ENCODE data around the gene PPM1D. TPM values are rescaled to one million over a fixed set of nuclear protein-coding genes. Genes with fewer than 3 reads are reported as not detected.
"Not testable (repeated sequence)": the region's sequence is repeated elsewhere in the genome, so short reads cannot be mapped to it uniquely, and the experiment has no call there.

PPM1D gene
- total RNA-seq, 1 experiment from 2014 or later = 10.7 TPM

DNA sequence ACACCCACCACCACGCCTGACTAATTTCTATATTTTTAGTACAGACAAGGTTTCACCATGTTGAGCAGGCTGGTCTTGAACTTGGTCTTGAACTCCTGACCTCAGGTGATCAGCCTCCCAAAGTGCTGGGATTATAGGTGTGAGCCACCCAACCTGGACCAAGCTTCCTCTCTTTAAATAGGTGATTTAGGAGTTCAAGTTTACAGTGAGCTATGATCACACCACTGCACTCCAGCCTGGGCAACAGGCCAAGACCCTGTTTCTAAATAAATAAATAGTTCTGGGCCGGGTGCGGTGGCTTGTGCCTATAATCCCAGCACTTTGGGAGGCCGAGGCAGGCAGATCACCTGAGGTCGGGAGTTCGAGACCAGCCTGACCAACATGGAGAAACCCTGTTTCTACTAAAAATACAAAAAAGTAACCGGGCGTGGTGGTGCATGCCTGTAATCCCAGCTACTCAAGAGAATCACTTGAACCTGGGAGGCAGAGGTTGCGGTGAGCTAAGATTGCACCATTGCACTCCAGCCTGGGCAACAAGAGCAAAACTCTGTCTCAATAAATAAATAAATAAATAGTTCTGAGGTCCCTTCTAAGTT, 6.5 kb upstream of the PPM1D start:
- DNase-seq (ENCODE audit: low spot score) = peak; percentile 24

DNA sequence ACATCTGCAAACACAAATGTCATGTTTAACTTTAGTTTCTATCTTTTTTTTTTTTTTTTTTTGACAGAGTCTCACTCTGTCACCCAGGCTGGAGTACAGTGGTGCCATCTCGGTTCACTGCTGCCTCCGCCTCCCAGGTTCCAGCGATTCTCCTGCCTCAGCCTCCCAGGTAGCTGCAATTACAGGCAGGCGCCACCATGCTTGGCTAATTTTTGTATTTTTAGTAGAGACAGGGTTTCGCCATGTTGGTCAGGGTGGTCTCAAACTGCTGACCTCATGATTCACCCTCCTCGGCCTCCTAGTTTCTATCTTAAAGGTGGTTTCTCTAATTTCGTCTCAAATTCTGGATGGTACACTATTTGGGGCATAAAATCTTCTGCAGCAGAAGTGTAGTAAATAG, 5.8 kb upstream of the PPM1D start:
- not testable (repeated sequence) for DNase-seq (ENCODE audit: low spot score)

DNA sequence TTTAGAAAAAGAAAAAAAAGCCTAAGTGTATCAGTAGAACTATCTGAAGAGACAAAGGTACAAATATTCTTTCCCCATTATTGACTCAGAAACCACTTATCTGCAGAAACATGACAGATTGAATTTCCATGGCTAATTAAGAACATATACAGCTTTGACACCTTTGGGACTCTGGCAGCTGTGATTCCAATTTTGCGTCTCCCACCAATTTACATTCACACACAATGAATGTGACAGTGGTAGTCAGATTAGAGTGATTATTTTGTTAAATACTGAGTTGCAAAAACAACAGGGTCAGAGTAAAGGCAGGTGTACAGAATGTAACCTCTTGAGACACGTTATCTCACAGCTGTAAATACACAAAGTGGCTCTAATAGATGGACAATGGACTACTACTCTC, 5.3 kb upstream of the PPM1D start:
- no peak for DNase-seq (ENCODE audit: low spot score)

DNA sequence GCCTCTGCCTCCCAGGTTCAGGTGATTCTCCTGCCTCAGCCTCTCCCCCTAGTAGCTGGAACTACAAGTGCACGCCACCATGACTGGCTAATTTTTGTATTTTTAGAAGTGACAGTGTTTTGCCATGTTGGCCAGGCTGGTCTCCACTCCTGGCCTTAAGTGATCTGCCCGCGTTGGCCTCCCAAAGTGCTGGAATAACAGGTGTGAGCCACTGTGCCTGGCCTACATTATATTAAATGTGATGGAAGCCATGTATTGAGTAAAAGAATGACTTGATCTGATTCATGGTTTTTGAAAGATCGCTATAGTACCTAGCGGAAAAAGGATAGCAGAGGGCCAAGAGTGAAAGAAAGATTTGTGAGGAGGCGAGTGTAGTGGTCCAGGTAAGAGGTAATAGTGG, 2.7 kb upstream of the PPM1D start:
- no peak for DNase-seq (ENCODE audit: low spot score)

DNA sequence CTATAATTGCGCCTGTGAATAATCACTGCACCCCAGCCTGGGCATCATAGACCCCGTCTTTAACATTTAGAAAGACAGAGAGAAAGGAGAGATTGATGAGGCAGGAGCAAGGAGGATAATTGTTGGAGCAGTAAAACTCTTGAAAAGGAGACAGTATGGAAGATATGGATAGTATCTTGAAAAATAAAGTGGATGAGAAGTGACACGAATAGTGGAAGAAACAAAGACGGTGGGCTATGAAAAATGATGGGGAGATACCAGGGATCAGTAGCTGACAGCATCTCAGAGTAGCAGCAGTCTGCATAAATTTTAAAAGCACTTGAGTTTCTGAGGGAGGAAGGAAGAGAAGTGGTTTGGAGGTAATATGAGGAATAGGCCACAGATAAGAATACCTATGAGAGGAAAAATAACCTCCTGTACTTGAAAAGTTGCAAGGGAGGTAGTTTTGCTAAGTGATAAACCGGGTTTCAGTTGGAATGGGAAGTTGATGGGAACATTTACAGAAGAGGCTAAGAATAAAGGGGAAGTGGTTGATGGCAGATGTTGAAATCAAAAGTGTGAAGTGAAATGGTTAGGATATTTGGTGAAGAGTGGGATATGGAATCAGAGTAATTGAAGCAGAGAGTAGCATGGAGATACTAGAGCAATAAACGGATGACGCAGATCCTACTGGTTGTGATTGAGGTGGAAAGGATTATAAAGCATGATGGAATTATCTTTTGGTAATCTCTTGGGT, 1.8 kb upstream of the PPM1D start:
- DNase-seq (ENCODE audit: low spot score) = no peak

DNA sequence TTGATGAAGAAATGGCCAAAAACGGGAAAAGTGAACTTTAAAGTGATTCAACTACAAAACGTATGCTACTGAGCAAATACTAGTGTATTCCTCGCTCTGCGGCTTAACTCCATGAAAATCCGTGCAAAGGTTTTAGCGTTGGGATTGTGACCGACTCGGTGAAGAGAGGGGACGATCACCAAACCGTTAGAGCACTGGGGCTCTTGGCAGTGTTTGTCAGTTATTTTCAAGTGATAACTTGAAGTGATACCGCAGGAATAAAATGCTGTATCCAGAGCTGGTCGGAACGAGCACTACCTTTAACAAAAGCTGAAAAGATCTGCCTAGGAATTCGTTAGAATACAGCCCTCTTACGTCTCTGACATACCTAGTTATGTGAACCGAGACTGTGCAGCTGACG, 773 bp upstream of the PPM1D start:
- DNase-seq (ENCODE audit: low spot score) = no peak

DNA sequence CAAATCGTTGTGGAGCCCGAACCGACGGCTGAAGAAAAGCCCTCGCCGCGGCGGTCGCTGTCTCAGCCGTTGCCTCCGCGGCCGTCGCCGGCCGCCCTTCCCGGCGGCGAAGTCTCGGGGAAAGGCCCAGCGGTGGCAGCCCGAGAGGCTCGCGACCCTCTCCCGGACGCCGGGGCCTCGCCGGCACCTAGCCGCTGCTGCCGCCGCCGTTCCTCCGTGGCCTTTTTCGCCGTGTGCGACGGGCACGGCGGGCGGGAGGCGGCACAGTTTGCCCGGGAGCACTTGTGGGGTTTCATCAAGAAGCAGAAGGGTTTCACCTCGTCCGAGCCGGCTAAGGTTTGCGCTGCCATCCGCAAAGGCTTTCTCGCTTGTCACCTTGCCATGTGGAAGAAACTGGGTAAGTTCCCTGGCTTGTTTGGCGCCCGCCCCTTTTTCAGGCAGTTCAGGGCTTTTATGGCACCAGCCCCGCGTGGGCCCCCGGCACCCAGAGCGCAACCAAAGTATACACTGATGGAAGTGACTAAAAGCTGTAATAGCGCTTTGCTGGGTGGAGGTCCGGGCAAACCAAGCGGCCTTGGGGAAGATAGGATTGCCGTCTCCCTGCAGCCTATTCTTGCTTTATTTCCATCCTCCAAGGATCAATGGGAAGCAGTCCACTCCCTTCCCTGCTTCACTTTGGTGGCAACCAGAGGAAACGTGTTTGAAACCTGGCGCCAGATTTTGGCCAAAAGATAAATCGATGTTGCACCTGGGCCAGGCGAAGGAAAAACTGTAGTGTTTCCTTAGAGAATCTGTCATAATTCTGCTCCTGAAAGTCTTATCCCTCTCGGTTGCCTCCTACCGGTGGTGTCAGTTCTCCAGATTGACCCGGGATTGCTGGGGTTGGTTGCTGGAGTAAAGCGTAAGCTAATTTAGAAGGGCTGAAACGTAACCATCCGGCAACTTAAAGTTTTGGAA, 775 bp downstream of the PPM1D start:
- peak; percentile 83 for DNase-seq (ENCODE audit: low spot score)

DNA sequence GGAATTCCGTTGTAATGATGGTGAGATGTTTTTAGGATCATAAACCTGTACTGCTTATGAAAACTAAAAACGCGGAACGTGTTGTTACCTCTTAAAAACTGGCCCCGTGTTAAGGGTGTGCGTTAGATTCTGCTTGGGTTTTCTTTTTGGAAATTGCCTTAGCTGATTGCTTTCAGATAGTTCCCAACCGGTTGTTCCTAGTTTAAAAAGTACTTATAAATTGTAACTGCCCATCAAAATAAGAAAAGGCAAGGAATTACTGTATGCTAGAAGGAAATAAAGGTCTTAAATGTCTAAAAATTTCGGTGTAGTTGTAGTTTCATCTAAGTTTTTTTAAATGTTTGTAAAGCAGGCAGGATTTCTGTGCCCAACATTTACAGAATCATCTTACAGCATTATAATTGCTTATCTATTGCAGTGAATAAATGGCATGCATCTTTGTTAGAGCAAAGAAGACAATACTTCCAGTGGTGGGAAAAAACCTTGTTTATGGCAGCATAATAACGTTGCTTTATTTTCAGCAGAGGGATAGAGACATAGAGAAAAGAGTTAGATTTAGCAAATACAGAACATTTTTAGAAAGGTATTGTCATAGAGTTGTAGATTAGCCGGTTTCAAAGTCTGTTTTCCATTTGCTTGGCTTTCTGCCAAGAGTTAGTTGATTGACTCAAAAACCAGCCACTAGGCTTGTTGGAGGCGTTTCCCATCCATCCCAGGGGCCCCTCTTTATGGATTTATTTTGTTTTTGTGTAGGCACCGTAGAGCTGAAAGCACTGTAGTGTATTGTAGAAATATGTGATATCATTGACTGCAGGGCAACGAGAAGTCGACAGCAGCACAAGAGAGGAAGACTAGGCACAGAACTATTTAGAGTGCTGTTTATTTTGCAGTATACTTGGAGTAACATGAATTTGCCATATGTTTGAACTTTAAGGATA, 1.7 kb downstream of the PPM1D start:
- peak; percentile 58 for DNase-seq (ENCODE audit: low spot score)

DNA sequence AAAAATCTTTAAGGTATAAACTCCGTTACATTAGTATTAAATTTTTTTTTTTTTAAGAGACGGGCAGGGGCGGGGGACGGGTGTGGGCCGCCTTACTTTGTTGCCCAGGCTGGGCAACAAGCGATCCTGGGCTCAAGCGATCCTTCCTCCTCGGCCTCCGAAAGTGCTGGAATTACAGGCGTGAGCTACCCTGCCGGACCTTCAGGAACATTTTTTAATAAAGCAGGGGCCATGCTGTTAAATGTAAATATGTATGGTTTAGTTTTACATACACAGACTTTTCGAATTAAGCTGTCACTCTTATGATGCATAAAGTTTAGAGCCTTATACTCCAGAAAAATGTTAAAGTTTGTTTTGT, 2.4 kb downstream of the PPM1D start:
- DNase-seq (ENCODE audit: low spot score) = no peak

DNA sequence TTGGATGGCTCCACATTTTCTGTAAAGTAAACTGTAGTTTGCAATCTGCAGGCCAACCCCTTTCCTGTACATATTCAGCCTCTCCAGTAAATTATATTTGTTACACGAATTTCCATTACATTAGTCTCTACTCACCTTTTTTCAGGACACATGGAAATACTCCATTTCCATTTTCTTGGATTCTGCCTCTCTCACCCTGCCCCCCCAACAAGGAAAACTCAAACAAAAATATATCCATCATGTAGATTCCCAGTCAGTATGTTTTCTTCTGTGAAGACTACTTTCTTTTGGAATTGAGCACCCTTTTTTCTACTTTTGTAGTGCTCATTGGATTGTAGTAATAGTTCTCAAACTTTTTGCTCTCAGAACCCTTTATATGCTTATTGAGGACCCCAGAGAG, 2.9 kb downstream of the PPM1D start:
- DNase-seq (ENCODE audit: low spot score) = no peak

DNA sequence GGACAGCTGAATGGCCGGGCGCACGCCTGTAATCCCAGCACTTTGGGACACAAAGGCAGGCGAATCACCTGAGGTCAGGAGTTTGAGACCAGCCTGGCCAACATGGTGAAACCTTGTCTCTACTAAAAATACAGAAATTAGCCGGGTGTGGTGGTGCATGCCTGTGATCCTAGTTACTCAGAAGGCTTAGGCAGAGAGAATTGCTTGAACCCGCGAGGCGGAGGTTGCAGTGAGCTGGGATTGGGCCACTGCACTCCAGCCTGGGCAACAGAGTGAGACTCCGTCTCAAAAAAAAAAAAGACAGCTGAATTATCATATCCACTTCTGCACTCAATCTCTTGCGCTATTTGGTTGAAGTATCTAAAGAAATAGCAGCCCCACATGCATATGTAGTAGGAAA, 3.5 kb downstream of the PPM1D start:
- DNase-seq (ENCODE audit: low spot score) = not testable (repeated sequence)

DNA sequence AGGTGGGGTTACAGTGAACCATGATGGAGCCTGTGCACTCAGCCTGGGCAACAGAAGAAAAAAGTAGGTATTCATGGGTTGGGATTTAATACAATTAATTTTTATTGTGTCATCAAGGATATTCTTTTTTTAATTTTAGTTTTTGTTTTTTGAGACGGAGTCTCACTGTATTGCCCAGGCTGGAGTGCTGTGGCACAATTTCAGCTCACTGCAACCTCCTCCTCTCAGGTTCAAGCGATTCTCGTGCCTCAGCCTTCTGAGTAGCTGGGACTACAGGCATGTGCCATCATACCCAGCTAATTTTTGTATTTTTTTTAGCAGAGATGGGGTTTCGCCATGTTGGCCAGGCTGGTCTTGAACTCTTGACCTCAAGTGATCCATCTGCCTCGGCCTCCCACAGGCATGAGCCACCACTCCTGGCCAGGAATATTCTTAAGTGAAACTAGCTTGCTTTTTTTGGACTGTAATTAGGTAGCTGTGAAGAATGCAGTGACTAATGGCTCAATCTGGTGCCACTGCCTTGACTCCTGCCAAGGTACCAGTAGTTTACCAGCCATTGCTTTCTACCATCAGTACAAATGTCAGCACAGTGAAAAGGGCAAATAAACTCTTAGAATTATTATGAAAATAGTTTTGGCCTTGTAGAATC, 4.8 kb downstream of the PPM1D start:
- DNase-seq (ENCODE audit: low spot score) = peak; percentile 66

DNA sequence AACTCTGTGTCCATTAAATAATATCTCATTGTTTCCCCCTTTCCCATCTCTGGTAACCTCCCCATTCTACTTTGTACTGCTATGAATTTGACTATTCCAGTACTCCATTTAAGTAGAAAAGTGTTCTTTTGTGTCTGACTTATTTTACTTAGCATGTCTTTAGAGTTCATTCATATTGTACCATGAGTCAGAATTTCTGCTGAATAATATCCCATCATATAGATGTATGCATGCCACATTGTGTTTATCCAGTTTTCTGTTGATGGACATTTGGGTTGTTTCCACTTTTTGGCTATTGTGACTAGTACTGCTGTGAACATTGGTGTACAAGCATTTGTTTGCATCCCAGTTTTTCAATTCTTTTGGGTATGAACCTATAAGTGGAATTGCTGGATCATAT, 6.0 kb downstream of the PPM1D start:
- no peak for DNase-seq (ENCODE audit: low spot score)

DNA sequence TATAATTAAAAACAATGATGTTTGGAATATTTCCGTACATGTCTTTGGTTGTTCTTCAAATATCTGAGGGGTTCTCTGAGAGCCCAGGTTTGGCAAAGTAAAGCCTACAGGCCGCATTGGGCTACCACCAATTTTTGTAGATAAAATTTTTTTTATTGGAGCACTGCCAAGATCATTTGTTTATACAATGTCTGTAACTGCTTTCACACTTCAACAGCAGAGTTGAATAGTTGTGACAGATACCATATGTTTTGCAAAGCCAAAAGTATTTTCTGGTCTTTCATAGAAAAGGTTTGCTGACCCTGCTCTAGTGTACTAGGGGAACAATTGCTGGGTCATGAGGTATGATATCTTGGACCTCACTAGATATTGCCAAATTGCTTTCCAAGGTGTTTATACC, 10.5 kb downstream of the PPM1D start:
- DNase-seq (ENCODE audit: low spot score) = no peak

DNA sequence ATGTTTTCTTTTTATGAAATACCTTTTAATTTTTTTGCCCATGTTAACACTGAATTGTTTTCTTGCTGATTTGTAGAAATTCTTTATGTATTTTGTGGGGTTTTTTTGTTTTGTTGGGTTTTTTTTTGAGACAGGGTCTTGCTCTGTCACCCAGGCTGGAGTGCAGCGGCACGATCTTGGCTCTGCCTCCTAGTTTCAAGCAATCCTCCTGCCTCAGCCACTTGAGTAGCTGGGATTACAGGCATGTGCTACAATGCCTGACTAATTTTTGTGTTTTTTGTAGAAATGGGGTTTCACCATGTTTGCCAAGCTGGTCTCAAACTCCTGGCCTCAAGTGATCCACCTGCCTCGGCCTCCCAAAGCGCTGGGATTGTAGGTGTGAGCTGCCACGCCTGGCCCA, 11.3 kb downstream of the PPM1D start:
- not testable (repeated sequence) for DNase-seq (ENCODE audit: low spot score)

DNA sequence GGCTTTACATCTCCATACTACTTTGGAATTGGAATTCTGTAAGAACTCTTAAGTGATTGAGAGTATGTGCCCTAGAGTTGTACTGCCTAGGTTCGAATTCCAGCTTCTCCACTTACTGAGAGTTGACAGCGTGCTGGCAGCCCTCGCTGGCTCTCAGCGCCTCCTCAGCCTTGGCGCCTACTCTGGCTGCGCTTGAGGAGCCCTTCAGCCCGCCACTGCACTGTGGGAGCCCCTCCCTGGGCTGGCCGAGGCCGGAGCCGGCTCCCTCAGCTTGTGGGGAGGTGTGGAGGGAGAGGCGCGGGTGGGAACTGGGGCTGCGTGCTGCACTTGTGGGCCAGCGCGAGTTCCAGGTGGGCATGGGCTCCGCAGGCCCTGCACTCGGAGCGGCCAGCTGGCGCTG, 13.3 kb downstream of the PPM1D start:
- no peak for DNase-seq (ENCODE audit: low spot score)

DNA sequence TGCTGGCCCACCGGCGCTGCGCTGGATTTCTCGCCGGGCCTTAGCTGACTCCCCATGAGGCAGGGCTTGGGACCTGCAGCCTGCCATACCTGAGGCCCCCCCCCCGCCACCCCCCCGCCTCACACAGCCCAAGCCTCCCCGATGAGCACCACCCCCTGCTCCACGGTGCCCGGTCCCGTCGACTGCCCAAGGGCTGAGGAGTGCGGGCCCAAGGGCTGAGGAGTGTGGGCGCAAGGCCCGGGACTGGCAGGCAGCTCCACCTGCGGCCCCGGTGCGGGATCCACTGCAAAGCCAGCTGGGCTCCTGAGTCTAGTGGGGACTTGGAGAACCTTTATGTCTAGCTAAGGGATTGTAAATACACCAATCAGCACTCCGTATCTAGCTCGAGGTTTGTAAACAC, 13.8 kb downstream of the PPM1D start:
- DNase-seq (ENCODE audit: low spot score) = not testable (repeated sequence)

DNA sequence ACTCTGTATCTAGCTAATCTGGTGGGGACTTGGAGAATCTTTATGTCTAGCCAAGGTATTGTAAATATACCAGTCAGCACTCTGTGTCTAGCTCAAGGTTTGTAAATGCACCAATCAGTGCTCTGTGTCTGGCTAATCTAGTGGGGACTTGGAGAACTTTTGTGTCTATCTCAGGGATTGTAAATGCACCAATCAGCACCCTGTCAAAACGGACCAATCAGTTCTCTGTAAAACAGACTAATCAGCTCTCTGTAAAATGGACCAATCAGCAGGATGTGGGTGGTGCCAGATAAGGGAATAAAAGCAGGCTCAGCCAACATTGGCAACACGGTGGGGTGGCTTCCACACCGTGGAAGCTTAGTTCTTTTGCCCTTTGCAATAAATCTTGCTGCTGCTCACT, 14.3 kb downstream of the PPM1D start:
- not testable (repeated sequence) for DNase-seq (ENCODE audit: low spot score)

DNA sequence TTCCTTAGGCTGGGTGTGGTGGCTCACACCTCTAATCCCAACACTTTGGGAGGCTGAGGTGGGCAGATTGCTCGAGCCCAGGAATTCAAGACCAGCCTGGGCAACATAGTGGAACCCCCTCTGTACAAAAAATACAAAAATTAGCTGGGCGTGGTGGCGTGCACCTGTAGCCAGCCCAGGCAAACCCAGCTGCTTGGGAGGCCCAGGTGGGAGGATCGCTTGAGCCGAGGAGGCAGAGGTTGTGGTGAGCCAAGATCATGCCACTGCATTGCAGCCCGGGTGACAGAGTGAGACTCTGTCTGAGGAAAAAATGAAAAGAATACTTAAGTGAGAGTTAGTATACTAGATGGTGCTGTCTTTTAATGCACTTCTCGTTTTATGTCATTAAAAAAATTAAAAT, 15.1 kb downstream of the PPM1D start:
- no peak for DNase-seq (ENCODE audit: low spot score)

DNA sequence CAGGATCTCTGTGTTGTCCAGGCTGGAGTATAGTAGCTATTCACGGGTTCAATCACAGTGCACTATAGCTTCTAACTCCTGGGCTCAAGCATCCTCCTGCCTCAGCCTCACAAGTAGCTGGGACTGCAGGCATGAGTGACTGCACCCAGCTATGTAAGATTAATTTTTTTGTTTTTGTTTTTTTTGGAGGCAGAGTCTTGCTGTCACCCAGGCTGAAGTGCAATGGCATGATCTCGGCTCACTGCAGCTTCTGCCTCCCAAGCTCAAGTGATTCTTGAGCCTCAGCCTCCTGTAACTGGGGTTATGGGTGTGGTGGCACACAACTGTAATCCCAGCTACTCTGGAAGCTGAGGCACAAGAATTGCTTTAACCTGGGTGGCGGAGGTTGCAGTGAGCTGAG, 15.8 kb downstream of the PPM1D start:
- no peak for DNase-seq (ENCODE audit: low spot score)

DNA sequence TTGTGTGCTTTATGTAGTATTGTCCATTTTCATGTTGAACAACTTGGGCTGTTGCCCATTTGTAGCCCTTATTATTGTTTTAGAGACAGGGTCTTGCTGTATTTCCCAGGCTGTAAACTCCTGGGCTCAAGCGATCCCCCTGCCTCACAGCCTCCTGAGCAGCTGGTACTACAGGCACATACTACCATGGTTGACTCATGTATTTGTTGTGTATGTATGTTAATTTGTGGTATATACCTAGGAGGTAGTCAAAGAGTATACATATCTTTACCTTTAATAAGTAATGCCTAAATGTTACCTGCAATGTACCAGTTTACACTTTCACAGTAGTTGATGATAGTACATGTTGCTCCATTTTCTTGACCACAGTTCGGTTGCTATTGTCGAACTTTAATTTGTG, 18.1 kb downstream of the PPM1D start:
- no peak for DNase-seq (ENCODE audit: low spot score)

All from H4 (cell line).